ENCODE measurements around the gene GALR2.

Gene GALR2, protein sequence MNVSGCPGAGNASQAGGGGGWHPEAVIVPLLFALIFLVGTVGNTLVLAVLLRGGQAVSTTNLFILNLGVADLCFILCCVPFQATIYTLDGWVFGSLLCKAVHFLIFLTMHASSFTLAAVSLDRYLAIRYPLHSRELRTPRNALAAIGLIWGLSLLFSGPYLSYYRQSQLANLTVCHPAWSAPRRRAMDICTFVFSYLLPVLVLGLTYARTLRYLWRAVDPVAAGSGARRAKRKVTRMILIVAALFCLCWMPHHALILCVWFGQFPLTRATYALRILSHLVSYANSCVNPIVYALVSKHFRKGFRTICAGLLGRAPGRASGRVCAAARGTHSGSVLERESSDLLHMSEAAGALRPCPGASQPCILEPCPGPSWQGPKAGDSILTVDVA

DNA sequence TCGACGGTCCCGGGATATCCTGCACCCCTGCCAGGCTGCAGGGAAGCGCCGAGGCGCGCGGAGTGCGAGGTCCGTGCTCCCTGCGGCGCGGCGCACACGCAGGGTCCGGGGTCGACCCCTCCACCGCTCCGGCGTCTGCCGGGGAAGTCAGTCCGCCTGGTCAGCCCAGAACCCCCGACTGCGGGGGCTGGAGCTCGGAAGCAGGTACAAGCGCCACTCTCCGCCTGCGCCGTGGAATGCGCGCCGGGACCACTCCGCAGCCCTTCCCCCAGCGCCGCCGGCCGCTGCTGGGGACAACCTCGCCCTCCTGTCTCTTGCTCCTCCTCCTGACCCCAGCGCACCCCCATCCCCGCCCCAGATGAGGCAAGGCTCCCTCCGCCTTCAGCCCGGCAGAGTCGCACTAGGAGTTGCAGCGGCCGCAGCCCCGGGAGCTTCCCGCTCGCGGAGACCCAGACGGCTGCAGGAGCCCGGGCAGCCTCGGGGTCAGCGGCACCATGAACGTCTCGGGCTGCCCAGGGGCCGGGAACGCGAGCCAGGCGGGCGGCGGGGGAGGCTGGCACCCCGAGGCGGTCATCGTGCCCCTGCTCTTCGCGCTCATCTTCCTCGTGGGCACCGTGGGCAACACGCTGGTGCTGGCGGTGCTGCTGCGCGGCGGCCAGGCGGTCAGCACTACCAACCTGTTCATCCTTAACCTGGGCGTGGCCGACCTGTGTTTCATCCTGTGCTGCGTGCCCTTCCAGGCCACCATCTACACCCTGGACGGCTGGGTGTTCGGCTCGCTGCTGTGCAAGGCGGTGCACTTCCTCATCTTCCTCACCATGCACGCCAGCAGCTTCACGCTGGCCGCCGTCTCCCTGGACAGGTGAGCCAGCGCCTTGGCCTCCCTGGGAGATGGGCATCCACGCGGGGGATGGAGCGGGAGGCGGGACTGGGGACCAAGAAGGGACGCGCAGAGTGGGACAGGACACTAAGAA is at the start of gene GALR2:
Gene GALR2 (plus strand): TSS at position 392 of the 974 bp plus-strand sequence. CDS start 103 bp downstream, at position 495.
- no peak within 1 kb of the TSS for H3K27ac ChIP-seq
- TF ChIP-seq, protein P1, sequence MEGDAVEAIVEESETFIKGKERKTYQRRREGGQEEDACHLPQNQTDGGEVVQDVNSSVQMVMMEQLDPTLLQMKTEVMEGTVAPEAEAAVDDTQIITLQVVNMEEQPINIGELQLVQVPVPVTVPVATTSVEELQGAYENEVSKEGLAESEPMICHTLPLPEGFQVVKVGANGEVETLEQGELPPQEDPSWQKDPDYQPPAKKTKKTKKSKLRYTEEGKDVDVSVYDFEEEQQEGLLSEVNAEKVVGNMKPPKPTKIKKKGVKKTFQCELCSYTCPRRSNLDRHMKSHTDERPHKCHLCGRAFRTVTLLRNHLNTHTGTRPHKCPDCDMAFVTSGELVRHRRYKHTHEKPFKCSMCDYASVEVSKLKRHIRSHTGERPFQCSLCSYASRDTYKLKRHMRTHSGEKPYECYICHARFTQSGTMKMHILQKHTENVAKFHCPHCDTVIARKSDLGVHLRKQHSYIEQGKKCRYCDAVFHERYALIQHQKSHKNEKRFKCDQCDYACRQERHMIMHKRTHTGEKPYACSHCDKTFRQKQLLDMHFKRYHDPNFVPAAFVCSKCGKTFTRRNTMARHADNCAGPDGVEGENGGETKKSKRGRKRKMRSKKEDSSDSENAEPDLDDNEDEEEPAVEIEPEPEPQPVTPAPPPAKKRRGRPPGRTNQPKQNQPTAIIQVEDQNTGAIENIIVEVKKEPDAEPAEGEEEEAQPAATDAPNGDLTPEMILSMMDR (conservative IDR thresholded peaks at IDR 0.05) = no peak
- TF ChIP-seq ZFX (IDR thresholded peaks at IDR 0.05) = no peak

DNA sequence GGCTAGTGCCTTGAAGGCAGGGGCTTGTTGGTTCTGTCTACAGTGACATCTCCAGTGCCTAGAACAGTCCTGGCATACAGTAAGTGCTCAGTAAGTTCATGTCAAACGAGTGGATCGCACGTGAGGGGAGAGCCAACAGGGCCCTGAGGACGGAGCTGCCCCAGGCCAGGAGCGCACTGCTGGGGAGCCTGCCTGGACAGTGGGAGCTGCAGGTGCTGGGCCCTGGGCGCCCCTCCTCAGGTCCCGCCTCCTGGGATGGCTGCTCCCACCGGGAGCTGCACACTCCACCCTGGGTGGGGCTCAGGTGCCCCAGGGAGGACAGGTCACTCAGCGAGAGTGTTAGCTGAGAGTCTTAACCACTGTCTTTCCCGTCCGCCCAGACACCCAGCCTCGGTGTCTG is 49.3 kb upstream of the GALR2 start:
- no peak overlapping the region for H3K27ac ChIP-seq
- TF ChIP-seq ZFX (IDR thresholded peaks at IDR 0.05) = no peak
- TF ChIP-seq, protein P1 (conservative IDR thresholded peaks at IDR 0.05) = no peak

DNA sequence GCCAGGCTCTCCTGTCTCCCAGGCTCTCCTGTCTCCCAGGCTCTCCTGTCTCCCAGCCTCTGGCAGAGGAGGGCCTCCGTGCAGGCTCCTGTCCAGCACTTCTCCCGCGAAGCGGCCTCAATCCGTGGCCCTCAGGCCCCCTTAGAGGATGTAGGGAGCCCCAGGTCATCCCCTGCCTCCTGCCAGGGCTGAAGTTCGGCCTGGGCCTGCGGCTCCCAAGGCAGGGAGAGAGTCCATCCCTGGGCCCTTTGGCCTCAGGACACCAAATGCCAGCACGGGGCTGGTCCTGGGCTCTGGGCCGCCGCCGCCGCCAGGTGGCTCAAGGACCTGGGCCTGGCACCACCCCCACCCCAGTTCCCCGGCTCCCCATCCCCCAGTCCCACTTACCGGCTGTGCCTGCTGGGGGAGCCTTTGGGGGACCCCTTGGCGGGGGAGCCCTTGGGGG is 47.8 kb upstream of the GALR2 start:
- H3K27ac ChIP-seq = peak overlapping the region; percentile 82

DNA sequence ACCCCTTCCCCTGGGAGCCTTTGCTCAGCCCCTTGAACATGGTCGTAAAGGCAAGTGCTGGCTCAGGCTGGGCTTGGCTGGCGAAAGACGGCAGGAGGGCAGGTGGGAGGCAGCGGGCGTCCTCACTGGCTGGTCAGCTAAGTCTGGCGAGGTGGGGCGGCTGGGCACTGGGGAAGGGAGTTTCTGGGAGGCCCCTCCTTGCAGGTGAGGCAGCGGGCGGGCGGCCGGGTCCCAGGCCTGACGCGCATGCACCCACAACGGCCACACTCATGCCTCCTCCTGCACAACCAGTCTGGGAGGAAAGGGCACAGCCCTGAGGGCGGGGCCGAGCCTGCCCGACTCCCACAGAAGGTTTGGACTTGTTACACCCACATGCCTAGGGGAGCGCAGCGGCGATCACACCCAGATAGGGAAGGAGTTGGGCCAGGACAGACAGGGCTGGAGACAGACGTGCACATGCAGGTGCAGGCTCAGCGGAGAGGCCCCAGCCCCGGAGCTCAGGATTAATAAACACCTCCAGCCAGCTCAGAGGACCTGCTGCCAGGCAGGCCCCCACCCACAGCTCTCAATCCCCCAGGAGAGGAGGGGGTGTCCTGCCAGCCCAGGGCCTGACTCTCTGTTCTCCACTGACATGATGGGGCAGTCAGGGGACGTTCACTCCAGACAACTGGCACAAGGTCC is 47.3 kb upstream of the GALR2 start, which contains the start of gene EVPL:
Gene EVPL (minus strand): TSS at position 148 of the 681 bp plus-strand sequence. CDS start 108 bp downstream, at position 40.
- H3K27ac ChIP-seq = peak within 1 kb of the TSS; percentile 82
- no peak for TF ChIP-seq ZFX (IDR thresholded peaks at IDR 0.05)
- TF ChIP-seq, protein P1 (conservative IDR thresholded peaks at IDR 0.05) = no peak

More for the DNA sequence above, 47.8 kb upstream of the GALR2 start:
- TF ChIP-seq ZFX (IDR thresholded peaks at IDR 0.05) = peak; percentile 61; the same call in 1 of the 2 replicates
- TF ChIP-seq, protein P1 (conservative IDR thresholded peaks at IDR 0.05) = no peak

DNA sequence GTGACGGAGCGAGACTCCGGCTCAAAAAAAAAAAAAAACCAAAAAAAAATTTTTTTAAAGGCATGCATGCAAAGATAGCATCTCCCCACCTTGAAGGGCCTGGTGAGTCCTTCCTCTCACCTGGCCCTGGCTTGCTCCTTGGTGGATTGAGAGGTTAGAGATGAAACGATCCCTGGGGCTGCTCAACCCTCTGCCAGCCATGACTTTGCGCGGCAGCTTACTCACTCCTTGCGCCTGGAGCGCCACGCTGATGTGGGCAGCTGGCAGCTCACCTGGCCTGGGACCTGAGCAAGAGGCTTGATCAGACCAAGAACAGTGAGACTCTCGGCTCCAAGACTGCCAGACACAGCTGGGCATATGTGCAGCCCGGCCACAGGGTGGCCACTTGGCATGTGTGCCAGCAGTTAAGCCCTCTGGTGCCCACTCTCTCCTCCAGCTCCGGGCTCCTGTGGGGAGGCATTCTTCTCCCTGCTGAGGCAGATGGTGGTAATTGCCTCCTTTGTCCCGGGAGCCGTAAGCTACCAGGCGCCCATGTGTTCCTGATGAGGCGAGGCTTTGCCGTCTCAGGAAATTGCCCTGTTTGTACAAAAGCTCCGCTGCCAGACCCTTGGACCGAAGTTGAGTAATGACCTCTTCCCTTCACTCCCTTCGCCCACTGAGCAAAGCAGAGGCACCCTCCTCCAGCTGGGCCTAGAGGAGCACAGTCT is 42.4 kb upstream of the GALR2 start:
- TF ChIP-seq, protein P1 (conservative IDR thresholded peaks at IDR 0.05) = no peak
- no peak for TF ChIP-seq ZFX (IDR thresholded peaks at IDR 0.05)

DNA sequence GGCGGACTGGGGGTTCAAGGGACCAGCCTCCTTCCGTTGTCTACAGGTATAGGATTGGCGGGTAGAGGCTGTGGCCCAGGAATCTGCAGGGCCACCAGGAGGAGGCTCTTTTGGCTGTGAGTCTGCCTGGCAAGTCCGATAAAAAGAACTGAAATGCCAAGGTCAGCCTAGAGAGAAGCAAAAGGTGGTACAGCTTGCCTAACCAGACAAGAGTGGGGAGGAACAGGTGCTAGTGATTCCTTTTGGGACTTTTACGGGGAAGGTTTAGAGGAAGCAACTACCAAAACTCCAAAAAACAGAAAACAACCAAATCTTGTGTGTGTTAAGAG is 41.8 kb upstream of the GALR2 start:
- TF ChIP-seq ZFX (IDR thresholded peaks at IDR 0.05) = no peak

More for the DNA sequence above, 42.4 kb upstream of the GALR2 start:
- H3K27ac ChIP-seq = no peak overlapping the region

DNA sequence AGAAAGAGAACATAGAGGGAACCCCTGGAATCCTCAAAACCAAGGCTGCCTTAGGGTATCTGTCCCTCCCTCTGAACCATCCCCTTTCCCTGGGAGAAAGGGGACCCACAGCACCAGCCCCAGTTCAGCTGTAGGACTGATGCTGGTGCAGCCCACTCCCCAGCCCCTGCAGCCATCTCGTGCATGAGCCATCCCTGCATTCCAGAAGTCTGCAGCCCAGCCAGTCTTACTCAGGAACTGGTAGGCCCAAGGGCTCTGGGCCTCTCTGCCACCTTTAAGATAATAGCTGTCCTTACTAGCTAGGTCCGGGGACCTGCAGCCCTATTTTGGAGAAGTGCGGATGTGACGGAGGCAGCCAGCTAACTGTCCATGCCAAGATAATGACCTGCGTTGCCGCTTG is 41.4 kb upstream of the GALR2 start:
- TF ChIP-seq, protein P1 (conservative IDR thresholded peaks at IDR 0.05) = no peak
- no peak for TF ChIP-seq ZFX (IDR thresholded peaks at IDR 0.05)

More for the DNA sequence above, 41.8 kb upstream of the GALR2 start:
- H3K27ac ChIP-seq = no peak overlapping the region

More for the DNA sequence above, 41.4 kb upstream of the GALR2 start:
- H3K27ac ChIP-seq = no peak overlapping the region
